NB4 (cell line): ENCODE data around the gene TRAPPC12.

Source experiments
- POLR2A ChIP-seq: IDR thresholded peaks from 2 replicates; pipeline ENCODE4 v1.6.1; 2011; ENCODE audit warnings: mild to moderate bottlenecking; ENCODE audit not compliant: insufficient read length; ENCODE audit errors: extremely low read depth
- TF ChIP-seq, protein P1 (sequence below): IDR thresholded peaks from one replicate; pipeline ENCODE4 v1.5.1; 2012; ENCODE audit warnings: low read depth, low read length
- TF ChIP-seq, protein P2 (sequence below): IDR thresholded peaks from 2 replicates; pipeline ENCODE4 v1.6.1; 2011; ENCODE audit warnings: low read depth, low read length

DNA sequence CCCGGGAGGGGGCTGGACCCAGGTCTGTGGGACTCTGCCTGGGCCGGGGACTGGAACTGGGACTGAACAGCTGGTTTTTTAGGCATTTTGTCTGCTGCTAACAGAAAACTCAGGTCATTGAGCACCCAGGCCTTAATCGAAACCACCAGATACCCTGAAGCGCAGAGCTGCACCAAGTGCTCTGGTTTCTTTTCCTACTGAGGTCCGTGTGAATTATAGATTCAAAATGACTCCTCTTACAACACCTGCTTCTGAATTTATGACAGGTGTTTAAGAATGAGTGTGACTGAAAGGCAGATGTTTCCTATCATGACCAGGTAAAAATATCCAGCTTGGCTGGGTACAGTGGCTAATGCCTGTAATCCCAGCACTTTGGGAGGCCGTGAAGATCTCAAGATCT lies 47.8 kb downstream of the TRAPPC12 start:
- TF ChIP-seq, protein P1, sequence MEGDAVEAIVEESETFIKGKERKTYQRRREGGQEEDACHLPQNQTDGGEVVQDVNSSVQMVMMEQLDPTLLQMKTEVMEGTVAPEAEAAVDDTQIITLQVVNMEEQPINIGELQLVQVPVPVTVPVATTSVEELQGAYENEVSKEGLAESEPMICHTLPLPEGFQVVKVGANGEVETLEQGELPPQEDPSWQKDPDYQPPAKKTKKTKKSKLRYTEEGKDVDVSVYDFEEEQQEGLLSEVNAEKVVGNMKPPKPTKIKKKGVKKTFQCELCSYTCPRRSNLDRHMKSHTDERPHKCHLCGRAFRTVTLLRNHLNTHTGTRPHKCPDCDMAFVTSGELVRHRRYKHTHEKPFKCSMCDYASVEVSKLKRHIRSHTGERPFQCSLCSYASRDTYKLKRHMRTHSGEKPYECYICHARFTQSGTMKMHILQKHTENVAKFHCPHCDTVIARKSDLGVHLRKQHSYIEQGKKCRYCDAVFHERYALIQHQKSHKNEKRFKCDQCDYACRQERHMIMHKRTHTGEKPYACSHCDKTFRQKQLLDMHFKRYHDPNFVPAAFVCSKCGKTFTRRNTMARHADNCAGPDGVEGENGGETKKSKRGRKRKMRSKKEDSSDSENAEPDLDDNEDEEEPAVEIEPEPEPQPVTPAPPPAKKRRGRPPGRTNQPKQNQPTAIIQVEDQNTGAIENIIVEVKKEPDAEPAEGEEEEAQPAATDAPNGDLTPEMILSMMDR, result no peak
- TF ChIP-seq POLR2A, result no peak
- TF ChIP-seq, protein P2, sequence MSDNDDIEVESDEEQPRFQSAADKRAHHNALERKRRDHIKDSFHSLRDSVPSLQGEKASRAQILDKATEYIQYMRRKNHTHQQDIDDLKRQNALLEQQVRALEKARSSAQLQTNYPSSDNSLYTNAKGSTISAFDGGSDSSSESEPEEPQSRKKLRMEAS, result no peak
